NB4 (cell line): ENCODE results near the gene CPXM2.

Experiments
- MYC ChIP-seq: IDR thresholded peaks from 2 replicates; pipeline ENCODE4 v1.6.1; 2011; ENCODE audit warnings: low read depth, low read length
- POLR2A ChIP-seq: IDR thresholded peaks from 2 replicates; pipeline ENCODE4 v1.6.1; 2011; ENCODE audit warnings: mild to moderate bottlenecking; ENCODE audit not compliant: insufficient read length; ENCODE audit errors: extremely low read depth
- TF ChIP-seq, protein P1 (sequence below): IDR thresholded peaks from one replicate; pipeline ENCODE4 v1.5.1; 2012; ENCODE audit warnings: low read depth, low read length

DNA sequence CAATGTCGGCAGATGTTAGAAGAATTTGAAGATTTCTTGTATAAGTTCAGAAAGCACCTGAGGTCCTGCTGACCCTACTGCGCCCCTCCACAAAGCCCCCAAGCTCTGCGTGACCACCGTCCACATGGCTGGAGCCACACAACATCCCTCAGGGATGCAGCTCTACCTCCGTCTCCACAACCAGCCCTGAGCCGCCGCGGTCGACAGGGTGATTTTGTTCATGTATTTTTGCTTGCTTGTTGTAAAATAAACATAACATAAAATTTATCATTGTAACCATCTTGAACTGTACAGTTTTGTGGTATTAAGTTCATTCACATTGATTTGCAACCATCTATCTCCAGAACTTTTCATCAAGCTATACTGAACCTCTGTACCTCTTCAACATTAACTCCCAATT lies 50.5 kb downstream of the CPXM2 start:
- TF ChIP-seq, protein P1, sequence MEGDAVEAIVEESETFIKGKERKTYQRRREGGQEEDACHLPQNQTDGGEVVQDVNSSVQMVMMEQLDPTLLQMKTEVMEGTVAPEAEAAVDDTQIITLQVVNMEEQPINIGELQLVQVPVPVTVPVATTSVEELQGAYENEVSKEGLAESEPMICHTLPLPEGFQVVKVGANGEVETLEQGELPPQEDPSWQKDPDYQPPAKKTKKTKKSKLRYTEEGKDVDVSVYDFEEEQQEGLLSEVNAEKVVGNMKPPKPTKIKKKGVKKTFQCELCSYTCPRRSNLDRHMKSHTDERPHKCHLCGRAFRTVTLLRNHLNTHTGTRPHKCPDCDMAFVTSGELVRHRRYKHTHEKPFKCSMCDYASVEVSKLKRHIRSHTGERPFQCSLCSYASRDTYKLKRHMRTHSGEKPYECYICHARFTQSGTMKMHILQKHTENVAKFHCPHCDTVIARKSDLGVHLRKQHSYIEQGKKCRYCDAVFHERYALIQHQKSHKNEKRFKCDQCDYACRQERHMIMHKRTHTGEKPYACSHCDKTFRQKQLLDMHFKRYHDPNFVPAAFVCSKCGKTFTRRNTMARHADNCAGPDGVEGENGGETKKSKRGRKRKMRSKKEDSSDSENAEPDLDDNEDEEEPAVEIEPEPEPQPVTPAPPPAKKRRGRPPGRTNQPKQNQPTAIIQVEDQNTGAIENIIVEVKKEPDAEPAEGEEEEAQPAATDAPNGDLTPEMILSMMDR, result no peak
- no peak for TF ChIP-seq POLR2A
- TF ChIP-seq MYC, result no peak
